HG02938 (cell line): ENCODE results near the gene ALDH6A1.

Source experiments
- ATAC-seq: cut with Tn5 transposase; IDR thresholded peaks from one replicate; pipeline ENCODE4 v1.9.1; 2021; ENCODE audit warnings: mild to moderate bottlenecking, moderate library complexity; ENCODE audit not compliant: unreplicated experiment

ALDH6A1 gene

DNA sequence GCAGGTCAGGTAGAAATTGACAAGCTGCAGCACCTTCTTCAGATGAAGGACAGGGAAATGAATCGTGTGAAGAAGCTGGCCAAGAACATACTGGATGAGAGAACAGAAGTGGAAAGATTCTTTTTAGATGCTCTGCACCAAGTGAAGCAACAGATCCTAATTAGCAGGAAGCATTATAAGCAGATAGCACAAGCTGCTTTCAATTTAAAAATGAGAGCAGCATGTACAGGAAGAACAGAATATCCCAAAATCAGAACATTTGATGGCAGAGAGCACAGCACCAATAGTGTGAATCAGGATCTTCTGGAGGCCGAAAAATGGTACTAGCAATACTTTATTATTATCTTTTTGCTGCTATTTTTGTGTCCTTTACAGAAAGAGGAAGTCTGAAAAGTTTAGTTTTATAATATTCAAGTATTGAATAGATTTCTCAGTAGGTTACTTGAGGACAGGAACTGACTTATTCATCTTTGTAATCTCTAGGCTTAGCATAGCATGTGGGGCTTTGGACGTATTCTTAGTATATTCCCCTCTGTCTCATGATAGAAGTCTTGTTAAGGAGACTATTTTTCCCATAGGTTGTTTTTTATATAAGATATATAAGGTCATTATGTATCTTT is 34.3 kb downstream of the ALDH6A1 start:
- ATAC-seq: no peak

DNA sequence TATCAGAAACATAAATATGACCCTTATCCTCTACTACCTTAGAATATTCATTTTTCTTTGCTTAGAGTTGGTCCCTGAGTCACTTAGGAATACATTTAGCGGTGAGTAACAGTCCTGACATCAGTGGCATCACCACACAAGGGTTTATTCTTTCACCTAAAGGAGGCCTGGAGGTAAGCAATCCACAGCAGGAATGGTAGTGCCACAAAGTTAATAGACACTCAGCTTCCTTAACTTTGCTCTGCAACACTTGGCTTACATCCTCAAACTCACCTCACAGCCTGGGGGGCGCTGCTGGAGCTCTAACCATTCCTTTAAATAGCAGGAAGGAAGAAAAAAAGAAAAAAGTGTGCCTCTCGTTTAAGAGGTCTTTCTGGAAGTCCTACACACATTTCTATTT is 36.0 kb downstream of the ALDH6A1 start:
- no peak for ATAC-seq

DNA sequence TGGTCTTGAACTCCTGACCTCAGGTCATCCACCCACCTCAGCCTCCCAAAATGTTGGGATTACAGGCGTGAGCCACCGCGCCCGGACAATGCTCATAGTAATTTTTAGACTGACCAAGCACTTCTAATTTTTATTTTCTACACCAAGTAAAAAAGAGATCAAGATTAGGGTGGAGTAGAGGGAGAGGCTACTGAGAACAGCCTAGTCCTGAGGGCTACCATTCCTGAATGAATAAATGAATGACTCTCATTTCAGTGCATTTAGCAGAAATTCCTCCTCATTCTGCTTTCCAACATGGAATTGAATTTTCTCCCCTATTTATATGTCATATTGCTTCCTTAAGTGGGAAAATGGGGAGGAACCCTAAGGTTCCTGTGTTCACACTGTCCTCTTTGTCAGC is 38.7 kb downstream of the ALDH6A1 start:
- no peak for ATAC-seq

DNA sequence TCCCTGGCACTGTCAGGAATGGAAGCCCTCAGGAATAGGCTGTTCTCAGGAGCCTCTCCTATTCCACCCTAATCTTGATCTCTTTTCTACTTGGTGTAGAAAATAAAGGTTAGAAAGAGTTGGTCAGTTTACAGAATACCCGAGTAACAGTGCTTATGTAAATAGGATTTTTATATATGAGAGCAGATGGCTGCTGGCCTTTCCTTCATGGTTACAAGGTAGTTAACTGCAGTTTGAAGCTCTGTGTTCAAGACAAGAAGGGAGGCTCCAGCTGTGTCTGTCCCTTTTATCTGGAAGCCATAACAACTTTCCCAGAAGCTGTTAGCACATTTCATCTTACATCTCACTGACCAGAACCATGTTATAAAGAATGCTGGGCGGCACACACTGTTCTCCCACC is 42.0 kb downstream of the ALDH6A1 start:
- no peak for ATAC-seq

DNA sequence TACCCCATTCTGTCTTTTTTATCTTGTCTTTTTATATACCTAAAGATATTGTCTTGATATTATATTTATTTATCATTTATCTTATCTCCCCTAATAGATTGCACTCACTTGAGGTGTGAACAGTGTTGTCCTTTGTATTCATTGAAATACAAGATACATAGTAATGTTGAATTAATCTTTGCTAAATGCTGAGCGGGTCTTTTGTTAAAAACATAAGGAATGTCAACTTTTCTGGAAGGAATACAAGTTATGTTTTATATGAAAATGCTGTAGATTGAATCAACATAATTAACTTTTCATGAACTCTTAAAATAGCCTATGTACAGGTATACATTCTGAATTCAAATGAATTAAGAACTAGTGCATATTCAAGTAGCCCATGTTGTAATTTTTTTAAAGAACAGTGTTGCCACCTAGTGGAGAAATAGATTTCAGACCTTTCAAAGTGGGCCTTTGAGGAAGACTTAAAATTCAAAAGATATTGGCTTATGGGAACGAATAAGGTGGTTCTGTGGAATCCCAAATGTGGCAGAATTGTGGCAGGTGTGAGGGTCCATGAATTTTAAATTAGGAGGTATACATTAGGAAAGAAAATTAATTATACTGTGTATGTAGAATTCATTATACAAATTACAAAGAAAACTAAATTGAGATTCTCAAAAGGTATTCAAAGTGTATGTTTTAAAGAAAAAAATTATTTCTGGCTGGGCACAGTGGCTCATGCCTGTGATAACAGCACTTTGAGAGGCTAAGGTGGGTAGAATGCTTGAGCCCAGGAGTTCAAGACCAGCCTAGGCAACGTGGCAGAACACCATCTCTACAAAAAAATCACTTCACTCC is 46.0 kb downstream of the ALDH6A1 start:
- no peak for ATAC-seq

DNA sequence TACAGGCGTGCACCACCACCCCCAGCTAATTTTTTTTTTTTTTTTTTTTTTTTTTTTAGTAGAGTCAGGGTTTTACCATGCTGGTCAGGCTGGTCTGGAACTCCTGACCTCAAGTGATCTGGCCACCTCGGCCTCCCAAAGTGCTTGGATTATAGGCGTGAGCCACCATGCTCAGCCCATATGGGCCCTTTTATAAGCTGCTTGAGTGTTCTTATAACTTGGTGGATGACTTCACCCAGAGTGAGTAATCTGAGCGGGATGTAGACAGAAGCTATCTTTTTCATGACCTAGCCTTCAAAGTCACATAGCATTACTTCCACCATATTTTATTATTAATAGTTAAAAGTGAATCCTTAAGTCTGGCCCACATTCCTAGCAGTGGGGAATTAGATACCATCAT is 48.7 kb downstream of the ALDH6A1 start:
- no peak for ATAC-seq

DNA sequence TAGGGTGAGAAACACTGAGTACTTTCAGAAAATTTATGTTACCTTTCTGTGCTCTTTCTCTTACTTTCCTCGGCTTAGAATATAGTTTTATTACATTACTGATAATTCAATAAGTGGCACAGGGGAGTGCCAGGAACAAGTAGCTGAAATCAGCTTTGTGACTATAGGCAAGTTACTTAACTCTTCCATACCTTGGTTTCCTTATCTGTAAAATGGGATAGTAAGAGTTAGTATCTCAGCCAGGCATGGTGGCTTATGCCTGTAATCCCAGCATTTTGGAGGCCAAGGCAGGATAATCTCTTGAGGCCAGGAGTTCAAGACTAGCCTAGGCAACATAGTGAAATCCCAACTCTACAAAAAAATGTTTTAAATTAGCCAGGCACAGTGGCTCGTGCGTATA is 49.7 kb downstream of the ALDH6A1 start:
- no peak for ATAC-seq

DNA sequence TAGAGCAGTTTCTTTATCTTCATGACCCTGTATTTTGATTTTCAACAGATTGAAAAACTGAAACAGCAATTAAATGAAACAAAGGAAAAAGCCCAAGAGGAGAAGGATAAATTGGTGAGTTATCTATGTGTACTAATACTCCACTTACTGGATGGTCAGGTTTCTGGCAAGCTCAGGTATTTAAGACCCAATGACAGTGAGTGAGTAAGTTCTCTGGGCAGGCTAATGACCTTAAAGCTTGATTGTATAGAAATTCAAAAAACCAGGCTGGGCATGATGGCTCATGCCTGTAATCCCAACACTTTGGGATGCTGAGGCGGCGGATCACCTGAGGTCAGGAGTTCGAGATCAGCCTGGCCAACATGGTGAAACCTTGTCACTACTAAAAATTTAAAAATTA is 55.1 kb downstream of the ALDH6A1 start:
- no peak for ATAC-seq

DNA sequence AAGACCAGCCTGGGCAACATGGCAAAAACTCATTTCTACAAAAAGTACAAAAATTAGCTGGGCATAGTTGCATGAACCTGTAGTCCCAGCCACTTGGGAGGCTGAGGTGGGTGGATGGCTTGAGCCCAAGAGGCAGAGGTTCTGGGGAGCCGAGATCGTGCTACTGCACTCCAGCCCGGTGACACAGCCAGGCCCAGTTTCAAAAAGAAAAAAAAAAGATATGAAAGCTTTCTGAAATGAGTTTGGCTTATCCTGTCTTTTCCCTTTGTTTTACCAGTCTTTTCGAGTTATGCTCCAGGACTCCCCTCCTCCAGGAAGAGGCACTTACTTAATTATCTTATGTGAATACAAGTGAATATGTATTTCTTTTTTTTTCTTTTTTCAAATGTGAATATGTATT is 61.9 kb downstream of the ALDH6A1 start:
- no peak for ATAC-seq

DNA sequence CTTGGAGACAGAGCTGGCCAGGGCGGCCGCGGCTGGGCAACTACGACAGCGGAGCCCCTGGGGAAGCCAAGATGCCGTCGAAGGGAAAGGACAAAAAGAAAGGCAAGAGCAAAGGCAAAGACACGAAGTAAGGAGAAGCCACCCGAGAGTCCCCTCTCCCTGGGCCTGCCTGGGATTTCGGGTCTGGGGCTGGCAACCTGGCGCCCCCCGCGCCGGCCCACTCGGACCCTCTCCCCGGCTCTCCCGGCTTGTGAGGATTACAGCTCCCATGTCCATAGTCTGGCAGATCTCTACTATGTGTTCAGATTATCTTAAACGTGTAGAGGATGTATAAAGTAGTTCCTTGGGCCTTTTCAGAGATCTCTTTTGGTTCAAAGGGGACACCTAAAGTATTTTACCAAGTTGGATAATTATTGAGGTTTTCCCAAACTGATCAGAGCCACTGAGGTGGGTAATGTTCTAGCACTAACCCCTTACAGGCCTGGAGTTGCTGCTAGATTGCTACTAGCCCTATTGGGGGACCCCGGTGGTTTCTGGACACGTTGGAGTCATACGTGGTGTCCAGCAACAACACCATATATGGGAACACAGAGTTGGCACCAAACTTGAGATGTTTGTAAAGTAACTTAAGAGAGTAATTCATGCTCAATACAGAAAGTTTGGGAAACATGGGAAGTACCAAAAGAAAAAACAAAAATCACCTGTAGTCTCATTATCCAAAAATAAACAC is 64.7 kb downstream of the ALDH6A1 start:
- ATAC-seq: peak; percentile 25

DNA sequence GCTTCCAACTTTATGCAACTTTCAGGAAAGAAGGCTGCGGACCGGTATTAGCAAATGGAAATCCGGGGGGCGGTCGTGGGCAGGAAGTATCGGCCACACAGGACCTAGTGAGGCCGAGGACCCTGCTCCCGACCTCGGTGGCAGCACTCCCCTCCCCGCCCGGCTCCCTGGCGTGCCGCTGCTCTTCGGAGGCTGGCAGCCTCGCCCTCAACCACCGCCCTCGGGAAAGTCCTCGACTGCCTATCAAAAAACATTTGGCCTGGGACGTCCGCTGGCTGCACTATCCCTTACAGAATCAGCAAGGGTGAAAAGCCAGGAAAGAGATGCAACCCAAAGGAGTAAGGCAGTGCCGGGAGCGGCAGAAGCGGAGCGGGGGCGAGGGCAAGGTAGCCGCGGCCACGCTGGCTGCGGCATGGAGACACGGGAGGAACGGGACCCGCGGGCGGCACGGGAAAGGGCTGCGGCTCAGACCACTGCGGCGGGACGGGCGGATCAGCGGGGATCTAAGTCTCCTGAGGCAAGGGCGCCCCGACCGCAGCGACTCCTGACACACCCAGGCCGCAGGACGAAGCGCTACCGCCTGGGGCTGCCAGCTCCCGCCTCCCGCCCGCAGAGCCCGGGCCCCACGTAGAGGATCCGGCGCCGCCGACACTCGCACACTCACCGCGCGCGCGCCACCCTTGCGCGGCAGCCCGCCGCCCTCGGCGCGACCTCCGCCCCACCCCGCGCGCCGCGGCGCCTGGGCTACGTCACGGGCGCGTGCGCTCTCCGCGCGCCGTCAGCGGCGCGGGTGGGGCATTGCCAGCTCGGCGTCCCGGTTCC is 65.5 kb downstream of the ALDH6A1 start, which contains the start of the genes BBOF1 and ENTPD5:
Gene BBOF1 (plus strand): TSS at position 764 of the 822 bp plus-strand sequence. CDS start 130 bp downstream, outside the sequence.
Gene ENTPD5 (minus strand): TSS at position 703 of the 822 bp plus-strand sequence. CDS start 31,186 bp downstream, outside the sequence.
- peak; percentile 71 for ATAC-seq

DNA sequence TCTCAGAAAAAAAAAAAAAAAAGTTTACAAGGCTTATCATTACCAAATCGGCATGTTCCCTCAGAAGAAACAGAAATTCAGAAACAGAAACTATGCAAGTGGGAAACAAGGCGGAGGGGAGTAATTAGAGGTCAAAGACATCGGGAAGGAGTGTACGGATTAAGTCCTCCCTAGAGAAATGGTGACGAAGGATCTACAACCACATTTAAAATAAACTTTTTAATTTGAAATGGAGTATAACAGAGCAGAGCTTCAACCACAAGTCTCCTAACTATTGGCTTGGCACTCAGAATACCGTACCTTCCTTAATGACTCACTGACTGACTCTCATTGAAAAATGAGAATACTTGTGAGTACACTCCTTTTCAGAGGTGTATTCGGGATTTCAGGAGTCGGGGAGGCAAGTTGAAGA is 66.1 kb downstream of the ALDH6A1 start:
- ATAC-seq: no peak

DNA sequence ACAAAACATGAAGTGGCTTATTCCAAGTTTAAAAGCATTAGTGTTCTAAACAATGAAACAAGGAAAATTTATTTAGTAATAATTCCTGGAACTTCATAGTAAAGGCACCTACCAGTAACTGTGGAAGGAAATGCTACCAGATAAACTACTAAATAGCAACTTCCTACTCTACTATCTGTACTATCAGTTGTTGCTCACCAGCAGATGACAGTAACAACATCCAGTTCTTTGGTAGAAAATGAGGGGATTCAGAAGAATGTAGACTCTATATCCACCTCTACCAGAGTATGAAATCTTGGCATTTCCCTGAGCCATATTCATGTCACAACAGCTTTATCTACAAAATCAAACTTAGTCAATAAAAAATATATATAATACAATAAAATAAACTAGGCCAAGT is 68.3 kb downstream of the ALDH6A1 start:
- ATAC-seq: no peak

DNA sequence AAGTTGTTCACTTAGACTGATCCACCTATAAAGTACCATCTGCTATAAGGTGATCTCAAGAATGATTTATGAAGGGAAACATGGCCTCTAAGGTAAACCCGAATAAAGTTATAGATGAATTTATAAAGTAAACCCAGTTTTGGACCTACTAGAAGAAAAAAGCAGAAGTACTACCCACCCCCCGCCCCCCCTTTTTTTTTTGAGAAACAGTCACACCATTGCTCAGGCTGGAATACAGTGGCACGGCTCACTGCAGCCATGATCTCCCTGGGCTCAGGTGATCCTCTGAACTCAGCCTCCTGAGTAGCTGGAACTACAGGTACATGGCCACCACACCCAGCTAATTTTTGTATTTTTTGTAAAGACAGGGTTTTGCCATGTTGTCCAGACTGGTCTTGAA is 69.1 kb downstream of the ALDH6A1 start:
- no peak for ATAC-seq

DNA sequence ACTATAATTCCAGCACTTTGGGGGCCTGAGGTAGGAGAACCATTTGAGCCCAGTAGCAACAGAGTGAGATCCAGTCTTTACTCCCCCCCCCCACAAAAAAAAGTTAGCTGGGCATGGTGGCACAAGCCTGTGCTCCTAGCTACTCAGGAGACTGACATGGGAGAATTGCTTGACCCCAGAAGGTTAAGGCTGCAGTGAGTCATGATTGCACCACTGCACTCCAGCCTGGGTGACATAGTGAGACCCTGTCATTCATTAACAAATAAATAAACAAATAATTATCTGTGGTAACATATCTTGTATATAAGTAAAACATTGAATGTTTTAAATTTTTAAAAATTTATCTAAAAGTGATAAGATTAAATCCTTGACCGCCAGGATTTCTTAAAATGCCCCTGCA is 70.0 kb downstream of the ALDH6A1 start:
- no peak for ATAC-seq

DNA sequence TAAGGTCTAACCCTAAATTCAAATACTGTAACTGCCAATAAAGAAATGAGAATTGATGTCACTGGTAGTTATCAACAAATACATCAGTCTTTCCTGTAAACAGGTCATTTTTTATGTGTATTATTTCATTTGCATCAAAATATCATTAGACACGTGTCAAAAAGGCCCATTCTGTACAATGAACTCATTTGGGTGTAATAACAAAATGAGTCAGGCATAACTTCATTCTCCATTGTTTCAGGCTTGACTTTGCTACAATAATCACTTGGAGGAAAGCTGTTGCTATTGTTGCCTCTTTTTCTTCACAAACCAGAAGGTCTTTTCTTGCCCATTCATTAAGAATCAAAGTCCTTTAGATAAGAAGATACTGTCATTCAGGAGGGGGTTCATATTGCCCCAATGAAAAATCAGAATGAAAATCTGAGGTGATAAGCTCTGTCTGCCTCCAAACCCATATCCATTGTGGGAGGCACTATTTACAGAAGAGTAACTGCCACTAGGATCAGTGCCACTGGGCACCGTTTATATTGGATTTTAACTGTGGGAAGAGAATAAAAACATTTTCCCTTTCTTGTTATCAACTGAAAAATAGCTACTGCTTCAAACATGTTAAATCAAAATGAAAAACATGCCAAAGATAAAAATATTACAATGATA is 75.3 kb downstream of the ALDH6A1 start:
- no peak for ATAC-seq
